Fibroblast of skin of right quadriceps (primary cell): Measurements from ENCODE around the gene FKBP4.

Experiments
- DNase-seq: peaks from one replicate; pipeline ENCODE4 v3.0.0-alpha.2; 2013

Gene FKBP4

DNA sequence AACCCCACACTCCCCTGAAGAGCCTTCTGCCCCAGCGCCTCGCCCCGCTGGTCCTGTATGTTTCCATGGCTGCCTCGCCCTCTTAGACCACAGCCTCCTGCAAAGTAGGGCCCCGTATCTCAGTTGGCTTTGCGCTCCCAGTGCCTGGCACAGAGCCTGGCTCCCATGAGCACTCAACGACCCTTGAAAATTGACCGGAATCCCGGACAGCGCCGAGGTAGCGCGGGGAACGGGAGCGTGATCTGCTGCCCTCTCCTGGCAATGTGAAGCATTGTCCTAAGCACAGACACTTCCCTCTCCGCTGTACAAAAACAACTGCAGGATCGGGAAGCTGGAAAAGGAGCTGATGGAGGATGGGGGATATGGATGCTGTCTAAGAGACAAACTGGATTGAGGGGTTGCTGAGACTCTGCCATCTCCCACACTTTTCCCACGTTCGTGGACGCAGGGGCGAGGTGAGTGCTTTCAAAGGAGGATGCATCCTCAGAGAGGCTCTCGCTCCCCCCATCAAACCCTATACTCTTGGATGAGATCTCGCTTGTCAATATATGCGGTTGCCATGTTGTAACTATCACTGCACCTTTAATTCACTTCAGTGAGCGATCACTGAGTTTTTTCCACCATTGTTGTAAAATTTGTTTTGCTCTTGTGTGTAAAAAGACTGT, 10.7 kb upstream of the FKBP4 start:
- DNase-seq, result peak; percentile 44

DNA sequence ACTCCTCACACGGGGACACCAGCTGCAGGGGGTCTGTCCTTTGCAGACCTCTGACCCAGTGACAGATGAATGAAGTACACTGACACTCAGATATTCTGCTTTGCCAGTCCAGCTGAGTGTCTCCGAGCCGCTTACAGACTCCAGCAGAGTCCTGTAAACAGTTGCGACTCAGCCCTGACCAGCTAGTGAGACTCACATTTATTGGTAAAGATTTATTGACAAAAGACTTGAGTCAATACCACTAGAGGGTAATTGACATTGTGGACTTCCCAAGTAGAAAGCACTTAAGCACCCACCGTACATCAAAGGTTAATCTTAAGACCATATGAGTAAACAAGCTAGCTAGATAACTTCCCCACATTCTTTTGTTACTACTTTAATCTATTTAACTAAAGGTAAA, 9.8 kb upstream of the FKBP4 start:
- no peak for DNase-seq

DNA sequence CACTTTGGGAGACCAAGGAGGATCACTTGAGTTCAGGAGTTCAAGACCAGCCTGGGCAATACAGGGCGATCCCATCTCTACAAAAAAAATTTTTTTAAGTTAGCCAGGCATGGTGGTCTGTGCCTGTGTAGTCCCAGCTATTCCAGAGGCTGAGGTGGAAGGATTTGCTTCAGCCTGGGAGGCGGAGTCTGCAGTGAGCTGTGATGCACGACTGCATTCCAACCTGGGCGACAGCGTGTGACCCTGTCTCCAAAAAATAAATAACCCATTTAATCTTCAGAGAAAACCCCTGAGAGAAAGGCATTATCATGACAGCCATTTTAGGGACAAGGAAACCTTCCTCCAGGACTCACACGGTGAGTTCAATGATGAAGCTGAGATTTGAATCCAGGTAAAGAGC, 3.7 kb upstream of the FKBP4 start:
- no peak for DNase-seq

DNA sequence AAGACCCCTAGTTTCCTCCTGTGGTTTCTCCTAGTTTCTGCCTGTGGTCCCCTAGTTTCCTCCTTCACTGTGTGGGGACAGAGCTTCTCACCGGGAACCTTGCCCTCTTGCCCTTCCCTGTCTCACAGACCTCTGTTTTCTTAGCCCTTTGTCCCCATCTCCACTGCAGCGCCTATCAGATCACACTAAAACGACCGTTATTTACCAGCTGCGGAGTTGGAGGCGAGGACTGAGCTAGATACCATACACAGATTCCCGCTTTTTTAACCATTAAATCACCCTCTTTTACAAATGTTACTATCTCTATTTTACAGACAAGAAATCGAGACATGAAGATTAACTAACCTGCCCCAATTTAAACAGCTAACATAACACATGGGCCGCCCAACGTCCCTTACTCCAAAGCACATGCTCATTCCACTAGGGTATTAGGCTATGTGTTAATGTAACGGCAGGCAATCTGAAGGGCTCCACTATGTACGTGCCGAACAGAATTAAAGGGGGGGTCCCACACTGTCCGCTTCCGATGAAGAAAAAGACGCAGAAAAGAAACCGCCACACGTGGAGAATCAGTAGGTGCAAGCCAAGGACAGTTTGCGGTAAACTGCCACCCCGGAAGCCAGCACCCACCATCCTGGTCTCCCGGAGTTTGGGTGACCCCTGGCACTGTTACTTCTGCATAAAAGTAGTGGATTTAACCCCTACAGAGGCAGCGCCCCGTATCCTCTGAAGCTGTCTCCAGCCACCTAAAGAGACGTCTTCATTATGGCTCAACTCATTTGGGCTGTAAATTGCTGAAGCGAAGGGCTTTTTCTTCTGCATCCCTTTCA, 1.9 kb upstream of the FKBP4 start:
- DNase-seq, result no peak

DNA sequence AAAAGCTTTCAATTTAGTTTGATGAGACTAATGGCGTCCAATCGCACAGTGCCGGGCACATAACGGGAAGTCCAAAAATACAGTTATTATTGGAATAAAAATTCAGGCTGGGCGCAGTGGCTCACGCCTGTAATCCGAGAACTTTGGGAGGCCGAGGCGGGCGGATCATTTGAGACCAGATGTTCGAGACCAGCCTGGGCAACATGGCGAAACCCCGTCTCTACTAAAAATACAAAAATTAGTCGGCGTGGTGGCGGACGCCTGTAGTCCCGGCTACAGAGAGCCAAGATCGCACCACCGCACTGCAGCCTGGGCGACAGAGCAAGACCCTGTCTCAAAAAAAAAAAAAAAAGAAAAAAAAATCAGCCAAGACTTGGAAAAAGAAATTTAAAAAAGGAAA, 1.2 kb upstream of the FKBP4 start:
- no peak for DNase-seq

DNA sequence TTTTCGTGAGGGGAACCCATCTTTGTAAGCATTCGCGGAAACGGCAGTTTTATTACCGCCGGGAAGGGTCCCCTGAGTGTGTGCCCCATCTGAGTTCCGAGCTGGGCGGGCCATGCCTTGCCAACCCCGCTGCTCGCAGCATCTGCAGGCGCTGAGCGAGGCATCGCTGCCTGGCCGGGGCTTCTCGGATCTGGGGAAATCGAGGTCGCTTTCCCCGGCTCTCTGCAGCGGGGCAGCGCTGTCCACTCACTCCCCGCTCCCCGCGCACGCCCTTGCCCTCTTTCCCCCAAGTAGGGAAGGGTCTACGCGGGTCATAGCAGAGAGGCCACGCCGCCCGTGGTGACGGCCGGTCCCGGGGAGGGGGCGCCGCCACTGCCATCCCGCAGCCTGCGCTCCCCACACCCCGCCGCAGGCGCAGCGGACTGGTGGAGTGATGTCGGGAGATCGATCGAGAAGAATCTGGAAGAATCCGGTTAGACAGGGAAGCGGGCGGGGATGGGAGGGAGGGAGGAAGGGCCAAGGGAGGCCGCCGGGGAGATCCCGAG, 507 bp upstream of the FKBP4 start:
- DNase-seq, result no peak

DNA sequence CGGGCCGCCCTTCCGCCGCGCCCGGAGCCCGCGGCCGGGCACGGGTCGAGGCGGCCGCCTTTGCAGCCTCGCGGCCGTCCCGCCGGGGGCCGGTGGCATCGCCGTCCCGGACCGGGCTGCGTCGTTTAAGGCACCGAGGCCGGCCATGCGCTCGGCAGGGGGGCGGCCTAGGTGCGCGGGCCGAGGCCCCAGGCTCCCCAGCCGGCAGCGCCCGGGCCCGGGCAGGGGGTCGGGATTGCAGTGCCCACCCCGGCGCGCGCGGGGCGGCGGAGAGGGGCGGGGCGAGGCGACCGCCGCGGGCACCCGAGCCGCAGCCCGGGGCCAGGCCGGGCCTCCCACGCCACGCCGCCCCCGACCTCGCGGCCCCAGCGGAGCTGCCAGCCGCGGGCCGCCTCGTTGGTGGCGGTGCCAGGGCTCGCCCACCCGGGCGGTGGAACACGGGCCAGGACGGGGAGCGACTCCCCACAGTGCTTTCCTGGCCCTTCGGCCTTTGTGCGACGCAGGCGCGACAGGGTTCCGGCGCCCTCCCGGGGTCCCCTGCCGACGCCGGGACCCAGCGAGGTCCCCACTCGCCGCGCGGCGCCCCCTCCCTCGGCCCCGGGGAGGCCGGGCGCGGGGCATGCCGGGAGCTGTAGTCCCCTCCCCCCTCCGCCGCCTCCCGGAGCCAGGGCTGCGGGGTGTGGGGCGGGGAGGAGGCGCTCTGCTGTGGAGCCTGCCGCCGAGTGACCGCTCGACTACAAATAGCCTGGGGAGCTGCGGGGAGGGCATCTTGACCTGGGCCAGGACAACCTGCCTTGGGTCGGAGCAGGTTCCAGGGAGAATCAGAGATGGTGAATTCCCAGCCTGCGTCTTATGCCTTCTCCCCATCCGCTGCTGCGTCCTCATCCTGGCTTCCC, 769 bp downstream of the FKBP4 start:
- peak; percentile 54 for DNase-seq

DNA sequence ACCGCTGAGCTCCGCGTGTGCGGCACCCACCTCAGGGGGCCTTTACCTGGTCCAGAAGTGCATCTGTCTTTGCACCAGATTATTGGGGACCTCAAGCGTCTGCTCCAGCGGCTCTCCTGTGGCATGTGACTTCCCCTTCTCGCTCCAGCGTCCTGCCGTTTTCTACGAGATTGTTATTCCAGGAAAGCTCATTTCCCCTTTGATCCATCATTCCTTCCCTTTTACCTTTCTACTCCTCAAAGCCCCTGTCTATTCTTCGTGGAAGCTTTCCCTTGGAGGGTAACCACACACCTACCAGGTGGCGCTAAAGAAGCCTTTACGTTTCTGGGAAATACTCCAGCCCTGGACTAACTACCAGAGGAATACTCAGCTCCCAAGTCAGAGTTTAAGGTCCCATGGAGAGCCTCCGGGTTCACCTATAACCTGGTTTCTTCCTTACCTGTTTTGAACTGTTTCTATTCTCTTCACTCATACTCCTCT, 1.5 kb downstream of the FKBP4 start:
- no peak for DNase-seq

DNA sequence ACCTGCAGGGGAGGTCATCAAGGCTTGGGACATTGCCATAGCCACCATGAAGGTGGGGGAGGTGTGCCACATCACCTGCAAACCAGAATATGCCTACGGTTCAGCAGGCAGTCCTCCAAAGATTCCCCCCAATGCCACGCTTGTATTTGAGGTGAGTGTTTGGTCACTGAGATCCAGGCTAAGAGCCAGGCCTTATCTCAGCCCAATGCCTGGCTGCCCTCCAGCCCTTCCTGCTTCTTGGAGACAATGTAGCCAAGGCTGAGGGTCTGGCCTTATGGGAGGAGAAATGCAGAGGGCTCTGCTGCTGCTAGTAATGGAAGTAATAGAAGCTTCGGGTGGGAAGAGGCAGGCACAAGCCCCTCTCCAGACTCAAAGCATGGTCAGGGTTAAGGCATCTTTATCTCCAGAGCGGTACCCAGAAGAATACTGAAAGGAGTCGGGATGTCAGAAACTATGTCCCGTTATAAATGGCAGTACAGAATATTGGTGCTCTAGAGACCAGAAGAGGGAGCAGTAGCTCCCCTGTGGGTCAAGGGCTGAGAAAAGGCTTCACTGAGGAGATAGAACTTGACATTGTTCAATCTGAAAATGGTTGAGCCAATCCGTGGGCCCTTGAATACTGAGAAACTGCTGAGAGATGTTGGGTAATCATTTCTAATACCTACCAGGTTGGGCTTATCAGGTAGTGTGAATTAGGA, 3.1 kb downstream of the FKBP4 start:
- no peak for DNase-seq

DNA sequence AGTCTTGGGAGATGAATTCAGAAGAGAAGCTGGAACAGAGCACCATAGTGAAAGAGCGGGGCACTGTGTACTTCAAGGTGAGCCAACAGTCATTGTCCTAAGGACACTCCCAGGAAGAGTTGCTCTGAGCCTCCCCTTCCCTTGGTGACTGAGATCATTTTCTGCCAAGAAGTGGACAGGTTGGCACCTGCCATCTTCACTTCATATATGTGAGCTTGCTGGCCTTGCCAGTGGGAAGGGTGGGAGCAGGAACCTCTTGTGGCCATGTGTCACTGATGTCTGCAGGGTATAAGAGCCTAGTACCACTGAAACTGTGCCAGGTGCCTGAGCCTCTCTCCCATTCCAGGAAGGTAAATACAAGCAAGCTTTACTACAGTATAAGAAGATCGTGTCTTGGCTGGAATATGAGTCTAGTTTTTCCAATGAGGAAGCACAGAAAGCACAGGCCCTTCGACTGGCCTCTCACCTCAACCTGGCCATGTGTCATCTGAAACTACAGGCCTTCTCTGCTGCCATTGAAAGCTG, 5.3 kb downstream of the FKBP4 start:
- DNase-seq, result no peak

DNA sequence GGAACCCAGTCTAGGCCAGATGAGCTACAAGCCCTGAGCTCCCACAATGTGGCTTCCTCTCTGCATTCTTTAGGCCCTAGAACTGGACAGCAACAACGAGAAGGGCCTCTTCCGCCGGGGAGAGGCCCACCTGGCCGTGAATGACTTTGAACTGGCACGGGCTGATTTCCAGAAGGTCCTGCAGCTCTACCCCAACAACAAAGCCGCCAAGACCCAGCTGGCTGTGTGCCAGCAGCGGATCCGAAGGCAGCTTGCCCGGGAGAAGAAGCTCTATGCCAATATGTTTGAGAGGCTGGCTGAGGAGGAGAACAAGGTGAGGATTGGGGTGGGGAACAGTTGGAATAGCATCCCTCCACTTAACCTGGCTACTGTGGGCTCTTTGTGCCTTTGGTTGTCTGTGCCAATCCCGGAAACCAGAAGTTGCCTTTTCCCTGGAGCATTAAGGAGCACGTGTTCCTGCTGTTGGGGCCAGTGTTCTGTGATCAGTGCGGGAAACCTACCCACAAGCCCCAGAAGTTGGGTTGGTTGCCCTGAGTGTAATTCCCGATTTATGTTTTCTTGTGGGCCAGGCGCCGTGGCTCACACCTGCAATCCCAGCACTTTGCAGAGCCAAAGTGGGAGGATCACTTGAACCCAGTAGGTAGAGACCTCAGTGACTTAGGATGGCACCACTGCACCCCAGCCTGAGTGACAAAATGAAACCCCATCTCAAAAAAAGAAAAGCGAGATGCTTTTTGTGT, 6.4 kb downstream of the FKBP4 start:
- no peak for DNase-seq

DNA sequence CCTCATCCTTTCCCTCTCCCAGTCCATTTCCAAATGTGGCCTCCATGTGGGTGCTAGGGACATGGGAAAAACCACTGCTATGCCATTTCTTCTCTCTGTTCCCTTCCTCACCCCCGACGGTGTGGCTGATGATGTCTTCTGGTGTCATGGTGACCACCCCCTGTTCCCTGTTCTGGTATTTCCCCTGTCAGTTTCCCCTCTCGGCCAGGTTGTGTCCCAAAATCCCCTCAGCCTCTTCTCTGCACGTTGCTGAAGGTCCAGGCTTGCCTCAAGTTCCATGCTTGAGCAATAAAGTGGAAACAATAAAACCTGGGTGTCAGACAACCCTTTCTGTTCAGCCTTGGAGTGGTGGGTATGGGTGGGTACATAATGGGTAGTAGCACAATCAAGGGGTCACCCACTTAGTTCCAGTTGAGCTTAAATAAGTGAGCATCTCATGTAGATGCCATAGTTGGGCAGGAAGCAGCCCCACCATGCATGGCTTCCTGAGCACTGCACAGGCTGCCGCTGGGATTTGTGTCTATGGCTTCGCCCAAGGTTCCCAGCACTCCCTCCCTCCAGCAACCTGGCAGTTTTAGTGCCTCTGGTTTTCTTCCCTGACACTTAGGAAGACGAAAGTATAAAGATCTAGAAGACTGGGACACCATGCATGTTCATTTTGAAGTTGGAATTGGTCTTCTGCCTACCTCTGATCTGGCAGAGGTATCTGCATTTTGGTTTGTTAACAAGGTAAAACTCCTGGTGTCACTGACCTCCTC, 9.0 kb downstream of the FKBP4 start:
- DNase-seq, result no peak

DNA sequence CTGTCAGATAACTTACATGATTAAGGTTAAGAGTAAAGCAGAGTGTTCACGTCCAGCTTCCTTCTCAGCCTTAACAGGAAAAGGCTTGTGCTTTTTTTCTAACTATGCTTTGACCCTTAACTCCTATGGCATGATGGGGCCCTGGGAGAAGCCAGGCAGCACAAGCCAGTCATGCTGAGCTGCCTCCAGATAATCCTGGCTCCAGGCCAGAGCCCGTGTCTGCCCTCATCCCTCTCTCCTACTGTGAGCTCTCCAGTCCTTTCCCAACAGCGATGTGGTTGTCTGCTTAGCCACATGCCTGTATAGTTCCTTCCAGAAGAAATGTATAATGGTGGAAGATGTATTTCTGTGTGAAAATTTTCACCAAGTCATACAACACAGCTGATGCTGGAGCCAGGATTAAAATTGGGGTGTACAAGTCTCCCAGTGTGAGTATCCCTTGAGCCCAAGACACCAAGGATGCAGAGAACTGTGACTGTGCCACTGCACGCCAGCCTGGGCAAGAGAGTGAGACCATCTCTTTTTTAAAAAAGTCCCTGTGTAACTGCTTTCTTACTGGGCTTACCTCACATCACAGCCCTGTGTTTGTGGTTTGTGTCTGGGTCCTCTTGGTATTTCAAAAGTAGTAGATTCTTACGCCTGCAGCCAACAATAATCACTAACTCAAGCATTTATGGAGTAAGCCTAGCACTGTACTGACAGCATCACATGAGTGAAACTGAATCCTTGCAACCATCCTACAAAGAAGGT, 9.8 kb downstream of the FKBP4 start:
- peak; percentile 35 for DNase-seq

DNA sequence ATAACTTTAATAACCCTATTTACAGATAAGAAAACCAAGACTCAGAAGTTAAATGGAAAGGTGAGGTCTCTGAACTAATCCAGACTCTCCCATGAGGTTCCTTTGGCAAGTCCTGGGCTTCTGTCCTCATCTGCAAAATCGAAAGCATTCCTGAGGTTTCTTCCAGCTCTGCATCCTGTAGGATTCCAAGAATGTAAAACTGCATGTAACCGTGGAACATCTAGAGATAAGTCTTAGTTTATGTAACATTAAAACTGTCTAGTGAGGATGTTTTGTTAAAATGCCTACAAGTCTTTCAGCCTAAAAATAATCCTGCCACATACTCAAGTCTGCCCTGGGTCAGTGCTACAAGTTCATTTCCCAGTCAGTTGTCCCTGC, 10.4 kb downstream of the FKBP4 start:
- DNase-seq, result peak; percentile 53

DNA sequence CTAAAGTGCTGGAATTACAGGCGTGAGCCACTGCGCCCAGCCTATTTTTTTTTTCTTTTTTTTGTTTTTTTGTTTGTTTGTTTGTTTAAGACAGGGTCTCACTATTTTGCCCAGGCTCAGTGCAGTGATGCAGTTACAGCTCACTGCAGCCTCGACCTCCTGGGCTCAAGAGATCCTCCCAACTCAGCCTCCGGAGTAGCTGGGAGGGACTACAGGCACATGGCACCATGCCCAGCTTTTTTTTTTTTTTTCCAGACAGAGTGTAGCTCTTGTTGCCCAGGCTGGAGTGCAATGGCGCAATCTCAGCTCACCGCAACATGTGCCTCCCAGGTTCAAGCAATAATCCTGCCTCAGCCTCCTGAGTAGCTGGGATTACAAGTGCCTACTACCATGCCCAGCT, 11.9 kb downstream of the FKBP4 start:
- DNase-seq, result no peak

DNA sequence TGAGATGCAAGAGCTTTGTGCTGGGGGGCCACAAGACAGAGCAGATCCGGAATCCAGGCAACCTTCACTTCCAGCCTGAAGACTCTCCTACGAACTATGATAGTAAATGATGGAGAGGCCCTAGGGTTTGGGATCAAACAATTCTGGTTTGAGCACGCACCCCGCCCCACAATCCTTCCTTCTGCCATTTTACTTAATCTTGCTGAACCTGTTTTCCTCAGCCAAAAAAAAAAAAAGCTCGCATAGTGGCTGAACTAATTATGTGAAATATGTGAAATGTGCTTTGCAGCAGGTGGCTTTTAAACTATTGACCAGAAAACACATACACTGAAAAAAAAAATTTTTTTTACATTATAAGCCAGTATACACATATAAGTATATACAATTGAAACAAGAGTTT, 17.0 kb downstream of the FKBP4 start:
- no peak for DNase-seq

DNA sequence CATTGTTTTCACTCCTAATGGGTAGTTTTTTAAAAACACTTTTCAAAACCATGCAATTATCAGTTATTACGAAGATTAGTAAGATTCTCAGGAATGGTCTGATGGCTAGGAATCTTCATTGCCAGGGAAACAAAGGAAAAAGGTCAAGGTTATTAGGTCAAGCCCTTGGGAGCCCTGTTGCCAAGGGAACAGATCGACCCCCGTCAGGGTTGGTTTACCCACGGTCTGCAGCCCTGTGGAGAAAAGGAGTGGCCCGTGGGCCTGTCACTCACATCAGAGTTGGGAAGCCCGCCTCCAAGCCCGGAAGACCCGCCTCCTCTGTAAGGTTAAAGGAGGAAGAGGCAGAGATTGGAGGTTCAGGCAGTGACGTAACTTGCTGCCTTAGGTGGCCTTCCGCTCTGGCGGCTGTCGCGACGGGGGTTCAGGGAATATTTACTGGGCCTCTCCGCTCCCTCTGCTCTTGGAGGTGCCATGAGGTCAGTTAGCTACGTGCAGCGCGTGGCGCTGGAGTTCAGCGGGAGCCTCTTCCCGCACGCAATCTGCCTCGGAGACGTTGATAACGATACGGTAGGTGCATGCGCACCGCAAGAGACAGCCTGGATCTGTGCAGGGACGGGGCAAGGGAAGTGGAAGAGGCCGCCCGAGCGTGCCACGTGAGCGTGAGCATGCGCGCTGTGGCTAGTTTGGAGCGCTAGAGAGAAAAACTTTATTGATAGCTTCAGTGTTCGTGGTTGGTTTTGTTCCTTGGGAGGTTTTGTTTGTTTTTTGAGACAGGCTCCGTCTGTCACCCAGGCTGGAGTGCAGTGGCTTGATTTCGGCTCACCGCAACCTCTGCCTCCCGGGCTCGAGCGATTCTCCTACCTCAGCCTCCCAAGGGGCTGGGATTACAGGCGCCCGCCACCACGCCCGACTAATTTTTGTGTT, 17.8 kb downstream of the FKBP4 start, which contains the start of gene ITFG2:
ITFG2 (plus strand) TSS at position 379 of the 924 bp plus-strand sequence; CDS start at position 472, 93 bp downstream.
- peak; percentile 99 for DNase-seq
